GM08714 (cell line): ENCODE measurements around the gene BEND5.

ENCODE experiments used
- H3K4me3 ChIP-seq: fragments of 200-500 bp; sonication (Bioruptor generic); 2 replicates; pipeline ENCODE4 v1.5.1; 2014; ENCODE audit warnings: mild to moderate bottlenecking, low read length, inconsistent platforms
- ZNF274 ChIP-seq: IDR thresholded peaks from 2 replicates; pipeline ENCODE4 v1.6.1; 2012; ENCODE audit warnings: mild to moderate bottlenecking, low read depth, low read length

Gene BEND5

DNA sequence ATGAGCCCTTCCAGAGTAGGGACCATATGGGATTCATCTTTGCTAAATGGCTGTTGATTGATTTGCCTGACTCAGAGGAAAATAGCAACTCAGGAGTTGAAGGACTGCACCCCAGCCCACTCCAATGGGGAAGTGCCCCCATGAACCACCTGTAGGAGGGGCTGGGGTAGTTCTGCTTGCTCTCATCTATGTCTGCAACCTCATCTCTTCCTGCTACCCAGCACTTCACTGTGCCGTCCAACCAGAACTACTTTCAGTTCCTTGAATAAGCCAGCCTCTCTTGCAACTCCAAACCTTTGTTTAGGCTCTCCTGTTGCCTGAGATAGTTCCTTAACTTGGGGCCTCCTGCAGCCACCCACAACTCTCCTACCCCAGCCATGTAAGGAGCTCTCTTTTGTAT lies 26.6 kb downstream of the BEND5 start:
- H3K4me3 ChIP-seq: no peak overlapping the region
- TF ChIP-seq ZNF274: no peak

DNA sequence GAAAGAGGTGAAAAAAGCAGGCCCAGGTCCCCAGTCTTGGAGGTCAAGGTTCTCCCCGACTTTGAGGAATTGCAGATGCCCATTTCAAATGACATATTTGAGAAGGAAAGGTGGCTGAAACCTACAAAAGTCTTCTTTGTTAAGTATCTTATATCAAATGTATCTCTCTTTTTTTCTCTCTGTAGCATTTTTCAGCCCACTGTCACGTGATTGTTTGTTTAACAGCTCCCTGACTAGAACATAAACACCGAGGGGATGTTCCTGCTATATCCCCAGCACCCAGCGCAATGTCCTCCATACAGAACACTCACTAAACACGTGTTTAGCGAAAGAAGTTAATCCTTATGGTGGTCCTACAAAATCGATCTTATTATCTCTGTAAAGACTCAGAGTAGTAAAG lies 27.6 kb downstream of the BEND5 start:
- no peak for TF ChIP-seq ZNF274
- H3K4me3 ChIP-seq: no peak overlapping the region

DNA sequence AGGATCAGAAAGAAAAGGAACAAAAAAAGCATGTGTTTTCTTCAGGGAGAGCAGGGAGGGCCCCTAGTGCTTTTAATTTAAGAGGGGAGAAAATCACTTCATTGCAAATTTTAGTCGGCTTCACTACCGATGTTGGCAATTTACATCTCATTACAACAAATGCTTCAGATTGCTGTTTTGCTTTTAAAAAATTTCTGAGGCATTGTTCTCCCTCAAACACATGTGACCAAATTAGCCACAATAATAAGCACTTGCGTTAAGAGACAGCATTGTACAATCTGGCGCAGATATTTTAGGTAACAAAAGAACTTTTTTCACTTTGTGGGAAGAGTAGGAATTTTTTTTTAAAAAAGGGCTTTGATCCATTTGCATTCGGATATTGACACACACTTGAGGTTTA lies 29.8 kb downstream of the BEND5 start:
- no peak for TF ChIP-seq ZNF274
- no peak overlapping the region for H3K4me3 ChIP-seq

DNA sequence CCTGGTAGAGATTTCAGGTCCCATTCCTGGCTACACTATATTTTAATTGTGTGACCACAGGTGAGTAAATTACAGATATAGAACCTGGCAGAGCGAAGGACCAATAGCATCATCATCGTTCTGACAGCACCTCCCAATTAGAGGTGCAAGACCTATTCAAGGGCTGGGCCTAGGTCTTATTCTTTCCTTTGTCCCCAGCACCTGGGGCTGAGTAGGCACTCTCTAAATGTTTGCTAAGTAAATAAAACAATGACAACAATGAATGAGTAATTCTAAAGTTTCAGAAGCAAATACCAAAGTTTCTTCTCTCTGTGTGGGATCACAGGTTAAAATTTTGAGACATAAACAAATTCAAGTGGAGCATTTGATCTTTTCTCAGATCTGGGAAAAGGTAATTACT lies 32.7 kb downstream of the BEND5 start:
- no peak for TF ChIP-seq ZNF274
- no peak overlapping the region for H3K4me3 ChIP-seq

DNA sequence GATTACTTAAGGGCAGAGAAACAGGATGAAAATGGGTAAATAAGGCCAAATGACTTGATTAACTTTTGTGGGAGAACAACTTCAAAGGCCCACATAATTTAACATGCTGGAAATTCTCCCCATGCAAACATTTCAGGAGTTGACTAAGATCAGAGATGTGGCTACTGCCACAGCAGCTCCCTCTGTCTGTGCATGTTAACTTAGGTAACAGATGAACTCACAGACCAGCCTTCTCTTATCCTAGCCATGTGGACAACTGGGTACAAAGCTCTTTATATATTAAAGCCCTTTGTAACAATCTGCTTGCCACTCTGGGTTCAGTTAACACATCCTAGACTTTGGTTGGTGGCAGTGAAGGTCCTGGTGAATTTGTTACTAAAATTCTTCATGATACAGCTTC lies 33.2 kb downstream of the BEND5 start:
- H3K4me3 ChIP-seq: no peak overlapping the region
- TF ChIP-seq ZNF274: no peak

DNA sequence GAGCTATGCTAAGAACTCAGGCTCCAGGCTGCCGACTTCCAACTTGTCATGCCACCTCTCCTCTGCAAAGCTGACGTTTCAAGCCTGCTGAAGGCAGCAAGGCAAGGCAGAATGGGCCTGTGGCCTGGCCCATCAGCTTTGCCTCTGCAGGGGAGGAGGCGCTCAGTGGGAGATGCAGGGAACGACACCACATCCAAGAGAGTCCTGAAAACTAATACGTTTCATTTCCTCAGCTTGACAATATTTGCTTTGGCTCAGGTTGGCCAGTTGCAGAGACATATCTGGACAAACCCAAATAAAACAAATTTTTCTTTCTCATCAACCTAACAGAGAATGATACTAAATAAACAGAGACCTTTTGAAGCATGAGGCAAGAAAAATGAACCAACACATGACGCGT lies 35.3 kb downstream of the BEND5 start:
- TF ChIP-seq ZNF274: no peak
- H3K4me3 ChIP-seq: no peak overlapping the region

DNA sequence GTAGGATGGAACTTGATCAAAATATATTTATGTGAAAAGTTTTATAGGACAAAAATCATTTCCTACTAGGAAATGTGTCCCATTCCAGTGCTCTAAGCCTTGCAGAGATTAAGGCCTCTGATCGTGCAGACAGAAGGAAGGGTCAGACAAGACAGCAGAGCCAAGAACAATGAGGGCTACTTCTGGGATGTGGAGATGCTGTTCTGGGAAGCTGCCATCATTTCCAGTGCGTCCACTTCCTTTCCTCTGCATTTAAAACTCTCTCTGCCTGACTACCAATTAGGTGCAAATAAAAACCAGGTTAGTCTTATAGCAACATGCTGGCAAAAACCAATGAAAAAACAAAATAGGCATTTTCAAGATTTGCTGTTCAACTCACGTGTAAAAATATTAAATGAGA lies 36.1 kb downstream of the BEND5 start:
- TF ChIP-seq ZNF274: no peak
- no peak overlapping the region for H3K4me3 ChIP-seq

DNA sequence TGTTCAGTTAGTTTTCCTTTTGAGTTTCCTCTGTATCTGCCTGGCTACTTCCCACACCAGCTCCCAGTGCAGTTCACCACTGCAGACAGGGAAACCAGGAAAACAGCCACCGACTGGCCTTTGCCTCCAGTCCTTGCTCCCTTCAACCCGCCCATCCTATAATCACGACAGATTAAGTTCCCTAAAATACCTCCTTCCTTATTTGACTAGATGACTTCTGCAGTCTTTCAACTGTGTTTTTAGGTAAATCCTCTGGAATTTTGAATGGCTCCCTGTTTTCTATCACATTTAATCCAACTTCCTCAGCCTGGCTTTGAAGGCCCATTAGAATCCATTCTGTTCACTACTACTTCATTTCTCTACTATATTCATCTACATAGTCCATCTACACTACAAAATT lies 37.6 kb downstream of the BEND5 start:
- no peak for TF ChIP-seq ZNF274
- no peak overlapping the region for H3K4me3 ChIP-seq

DNA sequence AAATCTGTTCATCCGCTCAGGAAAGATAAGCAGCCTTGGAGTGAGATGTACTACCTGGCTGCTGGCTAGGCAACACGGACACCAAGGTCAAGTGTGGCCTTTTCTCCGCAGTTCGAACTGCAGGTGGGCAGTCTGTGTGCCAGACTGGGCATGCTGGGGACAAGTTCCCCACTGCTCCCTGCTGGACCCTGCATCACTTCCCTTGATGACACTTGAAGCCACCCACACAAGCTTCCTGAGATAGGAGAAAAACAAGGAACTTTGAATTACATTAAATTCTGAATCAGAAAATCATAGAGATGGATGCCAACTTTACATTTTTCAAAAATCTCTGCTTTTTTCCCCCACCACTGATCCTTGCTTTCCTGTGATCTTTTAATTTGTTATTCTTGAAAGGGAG lies 38.3 kb downstream of the BEND5 start:
- H3K4me3 ChIP-seq: no peak overlapping the region
- TF ChIP-seq ZNF274: no peak

DNA sequence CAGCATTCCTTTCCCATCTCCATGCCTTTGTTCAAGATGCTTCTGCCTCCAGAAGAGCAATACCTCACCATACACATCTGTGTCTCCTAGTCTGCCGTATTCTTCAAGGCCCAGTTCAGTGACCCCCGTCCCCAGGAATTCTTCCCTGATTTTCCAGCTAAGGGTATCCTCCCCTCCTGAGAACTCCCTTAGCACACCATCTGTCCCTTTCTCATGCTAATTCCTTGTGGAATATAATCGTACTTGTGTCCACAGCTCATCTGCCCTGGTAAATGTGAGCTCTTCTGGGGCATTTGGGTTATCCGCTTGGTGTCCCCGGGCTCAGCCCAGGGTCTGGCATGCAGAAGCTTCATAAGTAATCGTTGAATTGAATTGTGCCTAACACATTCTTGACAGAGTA lies 40.9 kb downstream of the BEND5 start:
- no peak for TF ChIP-seq ZNF274
- H3K4me3 ChIP-seq: no peak overlapping the region

DNA sequence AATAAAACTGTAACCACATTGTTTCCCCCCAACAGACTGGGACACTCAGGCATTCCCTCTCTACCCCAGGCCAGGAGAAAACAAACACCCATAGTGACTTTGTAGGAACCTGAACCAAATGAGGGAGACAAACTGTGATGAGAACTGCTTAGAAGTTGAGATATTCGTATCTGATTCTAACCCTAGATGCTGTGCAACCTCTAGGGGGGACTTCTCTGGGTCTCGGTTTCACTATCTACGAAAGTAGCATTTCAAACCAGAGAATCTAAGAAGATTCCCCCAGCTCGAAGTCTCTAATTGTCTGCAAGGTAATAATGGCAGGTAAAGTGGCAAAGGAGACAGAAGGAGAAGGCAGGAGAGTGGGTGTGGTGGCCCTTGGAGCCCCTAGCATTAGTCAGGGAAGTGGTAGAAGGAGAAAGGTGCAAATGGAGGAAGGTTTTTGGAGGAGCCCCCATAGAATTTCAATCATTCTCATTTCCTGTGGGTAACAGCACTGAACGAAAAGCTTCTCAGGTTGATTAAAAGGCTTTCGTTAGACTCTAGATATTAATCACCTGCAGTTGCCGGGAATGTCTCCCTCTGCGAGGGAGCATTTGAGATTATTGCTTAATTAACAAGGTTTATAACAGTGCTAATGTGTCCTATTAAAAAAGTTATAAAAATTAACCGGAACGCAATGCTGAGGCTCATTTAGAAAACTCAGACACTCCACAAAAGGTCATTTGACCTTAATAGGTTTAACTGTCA lies 46.4 kb downstream of the BEND5 start:
- peak overlapping the region; percentile 3; the same call in 1 of the 2 replicates for H3K4me3 ChIP-seq
- no peak for TF ChIP-seq ZNF274

DNA sequence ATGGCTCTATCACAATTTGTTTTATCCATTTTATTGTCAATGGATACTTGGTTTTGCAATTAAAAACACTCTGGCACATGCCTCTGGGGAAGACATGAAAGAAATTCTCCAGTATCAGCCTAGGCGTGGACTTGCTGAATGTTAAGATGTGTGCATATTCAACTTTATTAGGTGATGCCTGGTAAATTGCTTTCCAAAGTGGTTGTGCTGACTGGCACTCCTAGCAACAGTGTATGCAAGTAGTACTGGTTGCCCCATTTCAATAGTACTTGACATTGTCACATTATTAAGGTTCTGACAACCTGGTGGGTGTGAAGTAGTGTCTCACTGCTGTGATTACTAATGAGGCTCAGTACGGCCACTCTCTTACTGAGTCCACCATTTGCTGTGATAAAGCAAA lies 48.1 kb downstream of the BEND5 start:
- no peak overlapping the region for H3K4me3 ChIP-seq
- no peak for TF ChIP-seq ZNF274

DNA sequence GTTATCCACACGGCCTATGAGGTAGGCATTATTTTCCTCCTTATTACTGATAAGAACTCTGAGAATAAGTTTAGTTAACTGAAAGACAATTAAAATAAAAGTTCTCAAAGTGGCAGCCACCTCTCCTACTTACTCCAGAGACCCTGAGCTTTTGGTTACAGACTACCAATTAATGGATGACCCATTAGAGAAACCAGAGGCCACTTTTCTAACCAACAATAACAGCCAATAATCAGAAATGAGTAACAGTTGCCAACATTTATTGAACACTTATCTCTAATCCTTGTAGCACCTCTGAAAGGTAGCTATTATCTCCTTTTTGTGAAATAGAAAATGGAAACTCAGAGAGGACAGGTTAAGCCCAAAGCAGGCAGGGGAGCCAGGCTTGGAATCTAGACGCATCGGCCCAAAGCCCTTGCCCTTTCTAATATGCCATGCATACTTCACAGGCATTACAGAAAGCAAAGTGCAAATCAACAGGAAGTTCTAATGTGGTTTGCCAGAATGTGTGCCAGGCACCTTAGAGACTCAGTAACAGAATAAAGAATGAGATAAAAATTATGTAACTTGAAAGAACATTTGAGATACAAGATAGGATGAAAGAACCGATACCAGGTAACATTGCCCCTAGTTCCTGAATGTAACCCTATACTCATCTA lies 50.0 kb downstream of the BEND5 start:
- TF ChIP-seq ZNF274: no peak
- peak overlapping the region; percentile 40; the same call in 1 of the 2 replicates for H3K4me3 ChIP-seq

DNA sequence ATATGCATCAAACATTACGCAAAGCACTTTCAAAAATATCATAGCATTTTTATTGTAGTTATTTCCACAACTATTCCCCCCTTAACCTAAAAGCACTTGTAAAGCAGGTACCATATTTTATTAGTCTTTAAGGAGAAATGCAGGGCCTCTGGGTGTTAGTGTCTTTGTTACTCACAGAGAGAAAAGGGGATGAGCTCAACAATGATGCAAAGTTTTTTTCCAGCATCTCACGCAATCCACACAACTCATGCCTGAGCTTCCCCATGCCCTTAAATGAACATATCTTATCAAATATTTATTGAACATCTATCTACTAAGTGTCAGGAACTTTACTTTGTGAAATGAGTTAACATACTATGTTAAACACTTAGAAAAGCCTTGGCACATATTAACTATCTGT lies 50.6 kb downstream of the BEND5 start:
- H3K4me3 ChIP-seq: no peak overlapping the region
- TF ChIP-seq ZNF274: no peak

DNA sequence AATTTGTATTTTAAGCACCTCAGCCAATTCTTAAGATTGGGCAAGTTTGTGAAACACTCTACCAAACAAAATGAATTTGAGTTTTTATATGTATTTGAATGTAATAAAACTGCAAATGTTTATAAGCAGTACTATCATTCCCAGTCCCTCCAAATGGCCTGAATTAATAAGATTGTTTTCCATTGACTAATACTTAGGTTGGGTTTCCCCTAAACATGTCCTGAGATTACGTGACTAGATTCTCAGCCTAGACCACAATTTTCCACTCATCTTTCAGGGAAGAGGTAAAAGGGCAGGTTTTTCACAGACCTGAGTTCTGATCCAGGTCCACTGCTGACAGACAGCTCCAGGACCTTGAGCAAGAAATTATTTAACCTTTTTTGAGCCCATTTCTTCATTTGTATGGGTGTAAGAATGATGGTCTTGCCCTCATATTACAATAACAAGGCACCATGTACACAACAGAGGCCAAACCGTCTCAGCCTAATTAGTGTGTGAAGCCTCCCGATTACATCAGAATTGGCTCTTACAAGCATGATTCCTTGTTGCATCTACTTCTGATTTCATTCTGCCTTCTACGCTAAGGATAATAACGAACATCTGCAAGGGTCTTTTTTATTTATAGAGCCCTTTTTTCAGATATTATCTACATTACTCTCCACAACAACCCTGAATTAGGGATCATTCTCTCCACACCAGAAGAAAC lies 51.2 kb downstream of the BEND5 start:
- no peak for TF ChIP-seq ZNF274
- no peak overlapping the region for H3K4me3 ChIP-seq

DNA sequence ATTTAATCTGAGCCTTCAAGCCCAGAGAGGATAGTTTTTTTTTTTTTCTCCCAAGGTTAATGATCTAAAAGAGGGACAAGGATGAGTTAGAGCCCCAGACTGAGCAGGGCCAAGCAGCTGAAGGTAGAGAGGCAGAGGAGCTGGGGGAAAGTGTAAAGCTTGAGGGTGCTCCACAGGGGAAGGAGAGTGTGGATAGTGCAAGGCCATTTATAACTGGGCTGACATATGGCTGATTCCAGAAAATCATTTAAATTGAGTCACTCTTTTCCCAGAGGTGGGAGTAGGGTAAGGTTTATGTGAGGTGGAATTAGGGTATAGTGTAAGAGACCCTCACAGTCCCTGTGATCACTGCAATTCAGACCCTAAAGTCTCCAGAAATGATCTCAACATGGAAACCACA lies 55.8 kb downstream of the BEND5 start:
- no peak for TF ChIP-seq ZNF274
- H3K4me3 ChIP-seq: no peak overlapping the region
